ENCODE results near the gene IGSF3.

DNA sequence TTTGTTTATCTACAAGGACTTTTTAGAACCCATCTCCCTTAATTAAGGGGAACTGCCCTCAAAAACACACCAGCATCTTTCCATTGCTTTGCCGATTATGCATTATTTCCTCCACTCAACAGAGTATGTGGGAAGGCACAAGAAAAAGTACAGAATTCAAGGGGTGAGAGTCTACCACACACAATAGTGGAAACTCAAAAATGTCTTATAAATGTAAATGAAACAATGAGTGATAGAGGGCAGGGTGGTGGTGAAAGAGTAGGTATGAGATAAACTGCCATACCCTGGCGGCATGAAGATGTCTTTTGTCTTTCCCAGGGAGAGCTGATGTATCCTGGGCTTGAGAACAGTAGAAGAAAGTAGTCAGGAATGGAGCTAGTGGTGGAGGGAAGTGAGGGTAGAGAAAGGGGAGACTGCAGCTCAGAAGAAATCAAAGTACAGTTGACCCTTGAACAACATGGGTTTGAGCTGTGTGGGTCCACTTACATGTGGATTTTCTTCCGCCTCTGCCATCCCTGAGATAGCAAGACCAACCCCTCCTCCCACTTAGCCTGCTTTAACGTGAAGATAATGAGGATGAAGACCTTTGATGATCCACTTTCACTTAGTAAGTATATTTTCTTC is 121.1 kb downstream of the IGSF3 start:
- TF ChIP-seq EZH2 (IDR thresholded peaks at IDR 0.05; ENCODE audit: low read depth), result no peak
- no peak for TF ChIP-seq CTCF (conservative IDR thresholded peaks at IDR 0.05)
